Measurements from ENCODE around the gene DNAAF5. TPM values are rescaled to one million over a fixed set of nuclear protein-coding genes. Genes with fewer than 3 reads are reported as not detected.

Gene DNAAF5
- total RNA-seq, 3 donors from 2014 or later: 14.1 to 29.8 (median 23.6) TPM

DNA sequence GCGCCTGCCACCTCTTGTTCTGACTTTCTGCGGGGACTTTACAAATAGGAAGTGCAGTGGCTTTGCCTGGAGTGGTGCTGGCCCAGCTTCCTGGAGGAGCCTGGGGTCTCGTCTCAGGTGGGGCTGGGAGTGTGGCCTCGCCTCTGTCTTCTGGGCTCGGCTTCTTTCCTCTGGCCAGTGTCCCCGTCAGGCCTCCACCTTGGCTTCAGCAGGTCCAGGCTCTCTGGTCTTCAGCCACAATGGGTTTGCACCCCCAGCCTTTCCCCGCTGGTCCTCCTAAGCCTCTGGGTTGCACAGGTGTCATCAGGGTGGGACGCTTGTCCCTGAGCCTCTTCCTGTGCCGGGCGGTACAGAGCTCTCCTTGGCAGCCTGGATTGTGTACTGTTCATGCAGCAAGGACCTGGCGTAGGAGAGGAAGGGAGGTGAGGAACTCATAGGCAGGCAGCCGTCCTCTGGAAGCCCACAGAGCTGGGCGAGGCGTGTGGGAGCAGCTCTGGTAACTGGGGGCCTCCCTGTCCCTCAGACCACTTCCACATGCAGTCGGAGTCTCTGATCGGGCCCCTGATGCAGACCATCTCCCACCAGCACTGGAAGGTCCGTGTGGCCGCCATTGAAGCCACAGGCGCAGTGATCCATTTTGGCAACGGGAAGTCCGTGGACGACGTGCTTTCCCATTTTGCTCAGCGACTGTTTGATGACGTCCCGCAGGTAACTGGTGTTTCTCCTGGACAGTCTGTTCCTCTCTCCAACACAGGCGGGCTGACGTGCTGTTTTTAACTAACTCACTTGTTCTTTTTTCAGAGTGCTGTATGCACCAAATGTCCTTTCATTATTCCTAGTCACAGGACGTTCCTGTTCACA is 2.9 kb downstream of the DNAAF5 start:
- TF ChIP-seq, protein P1, sequence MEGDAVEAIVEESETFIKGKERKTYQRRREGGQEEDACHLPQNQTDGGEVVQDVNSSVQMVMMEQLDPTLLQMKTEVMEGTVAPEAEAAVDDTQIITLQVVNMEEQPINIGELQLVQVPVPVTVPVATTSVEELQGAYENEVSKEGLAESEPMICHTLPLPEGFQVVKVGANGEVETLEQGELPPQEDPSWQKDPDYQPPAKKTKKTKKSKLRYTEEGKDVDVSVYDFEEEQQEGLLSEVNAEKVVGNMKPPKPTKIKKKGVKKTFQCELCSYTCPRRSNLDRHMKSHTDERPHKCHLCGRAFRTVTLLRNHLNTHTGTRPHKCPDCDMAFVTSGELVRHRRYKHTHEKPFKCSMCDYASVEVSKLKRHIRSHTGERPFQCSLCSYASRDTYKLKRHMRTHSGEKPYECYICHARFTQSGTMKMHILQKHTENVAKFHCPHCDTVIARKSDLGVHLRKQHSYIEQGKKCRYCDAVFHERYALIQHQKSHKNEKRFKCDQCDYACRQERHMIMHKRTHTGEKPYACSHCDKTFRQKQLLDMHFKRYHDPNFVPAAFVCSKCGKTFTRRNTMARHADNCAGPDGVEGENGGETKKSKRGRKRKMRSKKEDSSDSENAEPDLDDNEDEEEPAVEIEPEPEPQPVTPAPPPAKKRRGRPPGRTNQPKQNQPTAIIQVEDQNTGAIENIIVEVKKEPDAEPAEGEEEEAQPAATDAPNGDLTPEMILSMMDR (IDR thresholded peaks at IDR 0.05): no peak
- TF ChIP-seq POLR2AphosphoS5 (IDR thresholded peaks at IDR 0.05) (no peak), POLR2A (IDR thresholded peaks at IDR 0.05) (no peak)
- Histone ChIP-seq H3K4me1 (peaks cover 4 to 8% of the 10 kb centered on the region in 2 donors), H3K4me3 (no peak overlapping the region), H3K9me3 (peaks cover 0 to 5% of the 10 kb centered on the region in 2 donors), H3K27ac (no peak overlapping the region), H3K27me3 (no peaks in the 10 kb centered on the region), H3K36me3 (no peaks in the 10 kb centered on the region)
- intact Hi-C loops (cut with DNase I; ENCODE audit: low total_unique reads): no loop called here
- DNase-seq (ENCODE audit: low spot score in 2 of 2): peak in 1 of 2 donors; percentile 38

DNA sequence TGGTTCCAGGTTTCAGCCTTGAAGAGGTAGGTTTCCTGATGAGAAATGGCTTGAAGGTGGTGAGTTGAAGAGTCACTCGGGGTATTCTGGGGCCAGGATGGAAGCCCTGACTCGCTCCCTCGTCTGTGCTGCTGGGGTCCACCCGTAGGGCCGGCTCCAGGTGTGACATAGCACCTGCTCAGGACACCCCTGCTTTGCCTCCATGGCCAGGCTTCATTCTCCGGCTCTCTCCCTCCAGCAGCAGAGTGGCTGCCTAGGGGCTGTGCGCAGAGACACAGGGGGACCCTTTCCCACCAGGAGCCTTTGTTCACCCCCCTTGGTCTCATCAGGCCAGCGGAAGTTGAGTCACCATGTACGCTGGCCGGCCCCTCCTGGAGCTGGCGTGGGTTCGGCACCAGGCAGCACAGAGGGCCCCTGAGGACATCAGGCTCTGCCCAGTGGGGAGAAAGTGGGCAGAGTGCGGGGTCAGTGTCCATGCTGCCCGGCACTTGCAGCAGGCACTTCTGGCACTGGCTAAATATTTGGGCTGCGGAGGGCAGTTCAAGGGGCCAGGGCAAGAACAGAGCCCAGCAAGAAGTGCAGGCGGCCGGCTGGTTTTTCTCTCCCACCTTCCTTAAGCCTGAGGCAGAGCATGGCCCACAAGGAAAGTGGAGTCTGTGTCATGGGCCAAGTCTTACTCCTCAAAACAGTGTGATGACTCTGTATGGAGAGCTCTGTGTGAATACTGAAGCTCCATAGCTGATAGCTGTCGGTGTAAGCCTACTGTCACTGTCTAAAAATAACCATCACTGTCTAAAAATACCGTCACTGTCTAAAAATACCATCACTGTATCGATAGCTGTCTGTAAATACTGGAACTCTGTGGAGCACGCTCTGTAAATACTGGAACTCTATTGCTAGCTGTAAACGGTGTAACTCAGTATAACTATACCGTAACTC is 4.3 kb downstream of the DNAAF5 start:
- H3K27ac ChIP-seq: no peak overlapping the region
- no peaks in the 10 kb centered on the region for H3K36me3 ChIP-seq
- H3K4me3 ChIP-seq: no peak overlapping the region
- TF ChIP-seq, protein P1 (IDR thresholded peaks at IDR 0.05): no peak
- TF ChIP-seq POLR2AphosphoS5 (IDR thresholded peaks at IDR 0.05): no peak
- TF ChIP-seq POLR2A (IDR thresholded peaks at IDR 0.05): no peak
- peak in 1 of 2 donors; percentile 30 for DNase-seq (ENCODE audit: low spot score in 2 of 2)
- peaks cover 4 to 8% of the 10 kb centered on the region in 2 donors for H3K4me1 ChIP-seq
- peaks cover 0 to 11% of the 10 kb centered on the region in 2 donors for H3K9me3 ChIP-seq
- intact Hi-C loops (cut with DNase I; ENCODE audit: low total_unique reads): no loop called here
- H3K27me3 ChIP-seq: no peaks in the 10 kb centered on the region

DNA sequence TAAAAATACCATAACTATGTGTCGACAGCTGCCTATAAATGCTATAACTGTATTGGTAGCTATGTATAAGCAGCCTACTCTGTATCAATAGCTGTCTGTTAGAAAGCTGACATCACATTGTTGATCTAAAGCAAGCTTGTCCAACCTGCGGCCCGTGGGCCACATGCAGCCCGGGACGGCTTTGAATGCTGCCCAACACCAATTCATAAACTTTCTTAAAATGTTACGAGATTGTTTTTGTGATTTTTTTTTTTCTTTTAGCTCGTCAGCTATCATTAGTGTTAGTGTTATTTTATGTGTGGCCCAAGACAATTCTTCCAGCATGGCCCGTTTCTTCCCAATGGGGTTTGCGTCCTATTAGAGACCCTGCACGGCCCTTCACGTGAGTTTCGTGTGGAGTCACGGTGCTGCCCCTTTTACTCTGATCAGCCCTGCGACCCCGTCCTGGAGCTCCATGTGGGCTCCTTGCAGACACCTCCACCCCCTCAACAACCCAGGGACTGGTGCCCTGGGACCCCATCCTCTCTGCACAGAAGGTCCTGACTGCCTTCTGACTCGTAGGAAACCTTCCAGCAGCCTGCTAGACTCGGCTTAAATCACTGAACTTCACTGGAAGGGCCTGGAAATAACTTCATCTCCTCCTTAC is 5.1 kb downstream of the DNAAF5 start:
- intact Hi-C loops (cut with DNase I; ENCODE audit: low total_unique reads): no loop called here
- Histone ChIP-seq H3K27ac (no peak overlapping the region), H3K9me3 (peaks cover 0 to 11% of the 10 kb centered on the region in 2 donors), H3K27me3 (no peaks in the 10 kb centered on the region), H3K4me3 (no peak overlapping the region), H3K36me3 (no peaks in the 10 kb centered on the region), H3K4me1 (peaks cover 4 to 8% of the 10 kb centered on the region in 2 donors)
- DNase-seq (ENCODE audit: low spot score in 2 of 2): no peak
- TF ChIP-seq, protein P1 (IDR thresholded peaks at IDR 0.05): no peak
- no peak for TF ChIP-seq POLR2AphosphoS5 (IDR thresholded peaks at IDR 0.05)
- TF ChIP-seq POLR2A (IDR thresholded peaks at IDR 0.05): no peak

DNA sequence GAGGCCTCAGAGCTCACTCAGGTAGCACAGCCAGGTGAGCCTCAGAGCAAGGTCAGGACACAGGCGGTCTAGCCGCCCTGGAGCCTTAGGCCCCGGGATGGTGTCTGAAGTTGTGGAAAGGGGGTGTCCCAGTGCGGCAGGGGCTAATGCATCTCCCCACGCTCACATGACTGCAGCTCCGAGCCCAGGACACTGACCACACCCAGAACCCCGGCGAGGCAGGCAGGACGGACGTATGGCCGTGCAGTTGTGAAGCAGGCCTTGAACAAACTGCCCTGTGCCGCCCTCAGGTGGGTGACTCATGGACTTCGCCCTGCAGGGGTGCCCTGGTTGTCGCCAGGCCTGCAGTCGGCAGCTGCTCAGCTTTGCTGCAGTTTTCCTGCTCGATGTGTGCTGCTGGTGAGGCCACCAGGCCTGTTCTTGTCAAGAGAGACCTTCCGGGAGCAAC is 5.6 kb downstream of the DNAAF5 start:
- no peak overlapping the region for H3K4me3 ChIP-seq
- peaks cover 4 to 8% of the 10 kb centered on the region in 2 donors for H3K4me1 ChIP-seq
- TF ChIP-seq POLR2A (IDR thresholded peaks at IDR 0.05) (no peak), POLR2AphosphoS5 (IDR thresholded peaks at IDR 0.05) (no peak)
- TF ChIP-seq, protein P1 (IDR thresholded peaks at IDR 0.05): peak in 1 of 3 donors; percentile 20
- peaks cover 0 to 11% of the 10 kb centered on the region in 2 donors for H3K9me3 ChIP-seq
- no peak overlapping the region for H3K27ac ChIP-seq
- DNase-seq (ENCODE audit: low spot score in 2 of 2): peak in 1 of 2 donors; percentile 51
- intact Hi-C loops (cut with DNase I; ENCODE audit: low total_unique reads): no loop called here
- no peaks in the 10 kb centered on the region for H3K36me3 ChIP-seq
- H3K27me3 ChIP-seq: no peaks in the 10 kb centered on the region
